GM18507 (cell line): ENCODE data around the gene QSOX1.

Experiments
- DNase-seq: peaks from one replicate; pipeline ENCODE4 v3.0.0; 2011; ENCODE audit warnings: low read depth; ENCODE audit not compliant: insufficient read length; ENCODE audit errors: extremely low spot score
- FAIRE-seq: peaks from 2 replicates; lab custom pipeline; 2011; peaks lifted over from hg19 to GRCh38; lab: Jason Lieb, UNC

Gene QSOX1

GRCh38 chr1:180243517-180244221, 89.0 kb downstream of the QSOX1 start:
- DNase-seq (no peak), FAIRE-seq (no peak)

- no peak for DNase-seq
- FAIRE-seq = no peak
Measured at GRCh38 chr1:180244840-180245239, 90.2 kb downstream of the QSOX1 start.

GRCh38 chr1:180246579-180246978, 91.9 kb downstream of the QSOX1 start:
- no peak for DNase-seq
- no peak for FAIRE-seq

- FAIRE-seq = no peak
- no peak for DNase-seq
Measured at GRCh38 chr1:180247061-180247460, 92.4 kb downstream of the QSOX1 start.

GRCh38 chr1:180247580-180247979, 92.9 kb downstream of the QSOX1 start:
- DNase-seq (no peak), FAIRE-seq (no peak)

GRCh38 chr1:180248176-180248575, 93.5 kb downstream of the QSOX1 start:
- no peak for FAIRE-seq

GRCh38 chr1:180248731-180249681, 94.3 kb downstream of the QSOX1 start:
- DNase-seq (no peak), FAIRE-seq (no peak)

More at GRCh38 chr1:180248176-180248575, 93.5 kb downstream of the QSOX1 start:
- no peak for DNase-seq

- DNase-seq (no peak), FAIRE-seq (no peak)
Measured at GRCh38 chr1:180249725-180250498, 95.2 kb downstream of the QSOX1 start.

- no peak for FAIRE-seq
- no peak for DNase-seq
Measured at GRCh38 chr1:180250499-180250770, 95.8 kb downstream of the QSOX1 start.

- no peak for FAIRE-seq
- no peak for DNase-seq
Measured at GRCh38 chr1:180250883-180251509, 96.3 kb downstream of the QSOX1 start.

- DNase-seq = no peak
- no peak for FAIRE-seq
Measured at GRCh38 chr1:180251526-180252305, 97.0 kb downstream of the QSOX1 start.

GRCh38 chr1:180252638-180253536, 98.2 kb downstream of the QSOX1 start:
- DNase-seq (peak; percentile 58), FAIRE-seq (peak; percentile 86)
